ENCODE data around the gene ZFC3H1. TPM values are rescaled to one million over a fixed set of nuclear protein-coding genes. Genes with fewer than 3 reads are reported as not detected.
"Not testable (repeated sequence)": the region's sequence is repeated elsewhere in the genome, so short reads cannot be mapped to it uniquely, and the experiment has no call there.

Gene ZFC3H1
- total and polyA plus RNA-seq, 8 donors = 8.6 to 32.6 (median 18.8) TPM

GRCh38 chr12:71703206-71703605, 39.6 kb upstream of the ZFC3H1 start:
- TF ChIP-seq, protein P1, sequence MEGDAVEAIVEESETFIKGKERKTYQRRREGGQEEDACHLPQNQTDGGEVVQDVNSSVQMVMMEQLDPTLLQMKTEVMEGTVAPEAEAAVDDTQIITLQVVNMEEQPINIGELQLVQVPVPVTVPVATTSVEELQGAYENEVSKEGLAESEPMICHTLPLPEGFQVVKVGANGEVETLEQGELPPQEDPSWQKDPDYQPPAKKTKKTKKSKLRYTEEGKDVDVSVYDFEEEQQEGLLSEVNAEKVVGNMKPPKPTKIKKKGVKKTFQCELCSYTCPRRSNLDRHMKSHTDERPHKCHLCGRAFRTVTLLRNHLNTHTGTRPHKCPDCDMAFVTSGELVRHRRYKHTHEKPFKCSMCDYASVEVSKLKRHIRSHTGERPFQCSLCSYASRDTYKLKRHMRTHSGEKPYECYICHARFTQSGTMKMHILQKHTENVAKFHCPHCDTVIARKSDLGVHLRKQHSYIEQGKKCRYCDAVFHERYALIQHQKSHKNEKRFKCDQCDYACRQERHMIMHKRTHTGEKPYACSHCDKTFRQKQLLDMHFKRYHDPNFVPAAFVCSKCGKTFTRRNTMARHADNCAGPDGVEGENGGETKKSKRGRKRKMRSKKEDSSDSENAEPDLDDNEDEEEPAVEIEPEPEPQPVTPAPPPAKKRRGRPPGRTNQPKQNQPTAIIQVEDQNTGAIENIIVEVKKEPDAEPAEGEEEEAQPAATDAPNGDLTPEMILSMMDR (IDR thresholded peaks at IDR 0.05) = no peak
- FAIRE-seq = no peak

GRCh38 chr12:71702590-71702989, 38.9 kb upstream of the ZFC3H1 start:
- Histone ChIP-seq H3K9me3 (no peaks in the 10 kb centered on the region), H3K4me3 (no peak overlapping the region), H3K27ac (no peak overlapping the region), H3K27me3 (no peaks in the 10 kb centered on the region), H3K36me3 (peaks cover 0 to 4% (median 0%) of the 10 kb centered on the region in 3 donors), H3K4me1 (no peaks in the 10 kb centered on the region)
- TF ChIP-seq, protein P1 (IDR thresholded peaks at IDR 0.05) = no peak
- ATAC-seq = no peak
- no peak for FAIRE-seq
- intact Hi-C loops (cut with DNase I) = no loop called here
- WGBS, 2 donors = 92 to 99% methylated on average over 5 of the region's 5 CpGs
- no peak for DNase-seq

More at GRCh38 chr12:71703206-71703605, 39.6 kb upstream of the ZFC3H1 start:
- WGBS, 2 donors = 76 to 77% methylated on average over 2 of the region's 2 CpGs
- H3K9me3 ChIP-seq = no peaks in the 10 kb centered on the region
- H3K36me3 ChIP-seq = peaks cover 0 to 4% (median 0%) of the 10 kb centered on the region in 3 donors
- no peak for ATAC-seq
- H3K4me1 ChIP-seq = no peaks in the 10 kb centered on the region
- no peak for DNase-seq
- no peaks in the 10 kb centered on the region for H3K27me3 ChIP-seq
- no peak overlapping the region for H3K27ac ChIP-seq
- no peak overlapping the region for H3K4me3 ChIP-seq
- intact Hi-C loops (cut with DNase I) = no loop called here

- H3K27ac ChIP-seq; H3K4me3 ChIP-seq; H3K9me3 ChIP-seq; FAIRE-seq; H3K36me3 ChIP-seq; H3K4me1 ChIP-seq; H3K27me3 ChIP-seq; DNase-seq; intact Hi-C loops (cut with DNase I); ATAC-seq: not testable (repeated sequence)
- WGBS, 2 donors = 93 to 95% methylated on average over 8 of the region's 8 CpGs
These were observed 38.5 kb upstream of the ZFC3H1 start for GRCh38 chr12:71702181-71702580.

DNA sequence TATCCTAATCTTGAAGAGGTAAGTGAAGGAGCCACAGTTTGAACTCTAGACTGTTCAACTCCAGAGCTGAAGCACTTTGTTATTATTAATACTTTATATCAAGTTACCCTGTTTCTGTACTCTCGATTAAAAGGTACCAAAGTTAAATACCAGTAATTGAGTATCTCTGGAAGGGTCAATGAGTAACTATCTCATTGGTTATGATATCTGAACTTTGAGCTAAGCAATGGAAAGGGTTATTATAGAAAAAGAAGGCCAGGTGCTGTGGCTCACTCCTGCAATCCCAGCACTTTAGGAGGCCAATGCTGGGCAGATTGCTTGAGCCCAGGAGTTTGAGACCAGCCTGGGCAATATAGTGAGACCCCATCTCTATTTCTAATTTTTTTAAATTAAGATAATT, 32.1 kb upstream of the ZFC3H1 start:
- no peaks in the 10 kb centered on the region for H3K27me3 ChIP-seq
- peaks cover 0 to 11% (median 7%) of the 10 kb centered on the region in 3 donors for H3K4me1 ChIP-seq
- intact Hi-C loops (cut with DNase I) = no loop called here
- no peaks in the 10 kb centered on the region for H3K9me3 ChIP-seq
- no peak overlapping the region for H3K4me3 ChIP-seq
- DNase-seq = no peak
- H3K27ac ChIP-seq = no peak overlapping the region
- TF ChIP-seq, protein P1 (IDR thresholded peaks at IDR 0.05) = no peak
- no peak for ATAC-seq
- H3K36me3 ChIP-seq = peaks cover 0 to 4% (median 0%) of the 10 kb centered on the region in 3 donors
- 56 to 60% methylated on average over 1 of the region's 1 CpG for WGBS, 2 donors
- FAIRE-seq = no peak

GRCh38 chr12:71694099-71694820, 30.6 kb upstream of the ZFC3H1 start:
- Histone ChIP-seq H3K4me1 (peaks cover 3 to 11% (median 7%) of the 10 kb centered on the region in 3 donors), H3K4me3 (no peak overlapping the region), H3K36me3 (peaks cover 0 to 2% (median 0%) of the 10 kb centered on the region in 3 donors), H3K27me3 (no peaks in the 10 kb centered on the region), H3K27ac (no peak overlapping the region), H3K9me3 (no peaks in the 10 kb centered on the region)
- WGBS, 2 donors = 94 to 96% methylated on average over 1 of the region's 1 CpG
- ATAC-seq (peak; percentile 38 to 60 (median 53)), DNase-seq (no peak), FAIRE-seq (no peak)
- TF ChIP-seq, protein P1 (IDR thresholded peaks at IDR 0.05) = no peak
- intact Hi-C loops (cut with DNase I) = no loop called here

DNA sequence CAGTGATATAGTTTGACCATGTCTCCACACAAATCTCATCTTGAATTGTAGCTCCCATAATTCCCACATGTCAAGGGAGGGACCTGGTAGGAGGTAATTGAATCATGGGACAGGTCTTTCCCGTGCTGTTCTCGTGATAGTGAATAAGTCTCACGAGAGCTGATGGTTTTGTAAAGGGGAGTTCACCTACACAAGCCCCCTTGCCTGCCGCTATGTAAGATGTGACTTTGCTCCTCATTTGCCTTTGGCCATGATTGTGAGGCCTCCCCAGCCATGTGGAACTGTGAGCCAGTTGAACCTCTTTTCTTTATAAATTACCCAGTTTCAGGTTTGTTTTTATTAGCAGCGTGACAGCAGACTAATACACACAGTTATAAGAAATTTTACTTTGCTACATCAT, 30.0 kb upstream of the ZFC3H1 start:
- peaks cover 7 to 11% (median 7%) of the 10 kb centered on the region in 3 donors for H3K4me1 ChIP-seq
- ATAC-seq; H3K36me3 ChIP-seq; H3K27me3 ChIP-seq; intact Hi-C loops (cut with DNase I); H3K27ac ChIP-seq; DNase-seq; H3K4me3 ChIP-seq; FAIRE-seq; H3K9me3 ChIP-seq: not testable (repeated sequence)
- WGBS, 2 donors = 93 to 95% methylated on average over 5 of the region's 5 CpGs

Measured in pancreas (tissue), 10 donors.